DMS53 treated with DMSO at 0.1 percent for 48 hours (cell line): ENCODE measurements around the gene LRBA.

Experiments used
- DNase-seq: peaks from one replicate; lab custom pipeline; 2025; ENCODE audit not compliant: unreplicated experiment; lab: John Stamatoyannopoulos, UW

The LRBA gene

GRCh38 chr4:150591904-150592303 is 423.2 kb downstream of the LRBA start:
- DNase-seq = no peak

DNA sequence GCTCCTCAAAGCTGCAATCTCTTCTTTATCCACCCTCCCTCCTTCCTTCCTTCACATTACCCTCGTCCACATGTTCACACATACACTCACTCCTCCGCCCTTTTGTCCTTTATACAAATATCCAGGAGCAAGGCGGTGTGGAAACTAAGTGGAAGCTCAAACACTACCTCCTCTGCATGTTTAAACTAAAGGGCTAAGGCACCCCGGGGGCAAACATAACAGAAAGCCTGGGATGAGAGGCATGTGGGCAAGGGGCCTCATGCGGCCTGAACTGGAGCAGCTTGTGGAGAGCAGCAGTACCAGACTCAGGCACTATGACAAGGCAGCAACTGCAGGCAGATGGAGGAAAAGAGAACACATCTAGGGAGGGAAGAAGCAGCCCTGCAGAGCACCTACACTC is 423.7 kb downstream of the LRBA start:
- DNase-seq = no peak

DNA sequence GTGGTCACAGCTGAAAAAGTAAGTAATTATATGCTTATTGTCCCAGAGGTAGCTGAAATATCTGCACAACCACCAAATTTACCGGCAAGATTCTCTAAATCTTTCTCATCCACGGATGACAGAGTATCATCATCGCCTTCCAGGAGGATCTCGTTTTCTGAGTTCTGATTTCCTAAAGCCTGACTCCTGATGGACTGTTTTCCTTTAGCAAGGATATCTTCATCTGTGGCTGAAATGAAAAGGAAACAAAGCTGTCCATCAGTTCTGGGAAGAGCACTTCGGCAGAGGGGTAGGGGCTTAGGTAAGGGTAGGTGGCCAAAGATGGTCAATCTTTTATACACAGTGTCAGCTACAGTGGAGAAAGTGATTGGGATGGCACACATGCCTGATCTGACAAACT is 424.5 kb downstream of the LRBA start:
- DNase-seq = no peak

DNA sequence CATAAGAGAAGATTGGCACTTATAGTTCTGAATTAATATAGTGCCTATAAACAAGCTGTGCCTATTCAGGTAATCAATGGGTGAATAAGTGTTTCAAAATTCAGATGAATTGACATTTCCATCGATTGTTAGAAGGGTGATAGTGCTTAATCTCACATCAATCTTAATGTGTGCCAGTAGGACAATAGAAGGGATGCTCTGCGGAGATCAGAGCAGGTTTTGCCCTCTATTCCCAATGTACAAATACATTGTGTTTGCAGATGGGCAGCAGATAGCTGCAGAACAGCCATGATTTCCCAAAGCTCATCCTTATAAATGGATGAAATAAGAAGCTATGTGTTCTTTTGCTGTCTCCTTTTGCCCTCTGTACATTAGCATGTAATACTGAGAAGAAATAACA is 425.9 kb downstream of the LRBA start:
- no peak for DNase-seq

- DNase-seq = no peak
Measured at GRCh38 chr4:150588316-150588715, 426.8 kb downstream of the LRBA start.

DNA sequence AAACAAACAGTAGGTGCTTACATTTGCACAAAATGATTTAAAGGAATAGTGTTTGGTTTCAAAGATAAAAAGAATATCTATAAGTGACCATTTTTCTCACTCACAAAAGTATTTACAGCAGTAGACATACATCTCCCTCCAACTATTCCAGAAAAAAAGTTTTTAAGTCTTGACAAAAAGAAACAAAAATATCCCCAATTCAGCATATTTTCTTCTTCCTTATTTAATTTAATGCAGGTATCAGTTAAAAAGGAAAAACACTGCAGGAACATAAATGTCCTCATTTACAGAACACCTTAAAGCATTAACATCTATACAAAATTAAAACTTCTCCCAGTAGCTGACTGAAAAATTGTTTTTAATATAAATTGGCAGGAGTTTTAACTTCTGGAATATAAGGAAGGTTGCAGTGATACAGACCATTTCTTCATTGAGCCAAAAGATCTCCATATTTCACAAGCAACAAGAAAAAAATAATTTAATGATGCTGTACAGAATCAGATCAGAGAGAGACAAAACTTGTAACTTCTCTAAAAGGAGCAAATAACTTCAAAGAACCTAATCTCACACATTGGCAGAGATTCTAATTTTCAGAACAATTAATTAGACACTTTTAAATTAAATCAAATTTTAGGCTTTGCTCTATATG is 428.8 kb downstream of the LRBA start:
- no peak for DNase-seq

GRCh38 chr4:150585611-150586010 is 429.5 kb downstream of the LRBA start:
- no peak for DNase-seq

DNA sequence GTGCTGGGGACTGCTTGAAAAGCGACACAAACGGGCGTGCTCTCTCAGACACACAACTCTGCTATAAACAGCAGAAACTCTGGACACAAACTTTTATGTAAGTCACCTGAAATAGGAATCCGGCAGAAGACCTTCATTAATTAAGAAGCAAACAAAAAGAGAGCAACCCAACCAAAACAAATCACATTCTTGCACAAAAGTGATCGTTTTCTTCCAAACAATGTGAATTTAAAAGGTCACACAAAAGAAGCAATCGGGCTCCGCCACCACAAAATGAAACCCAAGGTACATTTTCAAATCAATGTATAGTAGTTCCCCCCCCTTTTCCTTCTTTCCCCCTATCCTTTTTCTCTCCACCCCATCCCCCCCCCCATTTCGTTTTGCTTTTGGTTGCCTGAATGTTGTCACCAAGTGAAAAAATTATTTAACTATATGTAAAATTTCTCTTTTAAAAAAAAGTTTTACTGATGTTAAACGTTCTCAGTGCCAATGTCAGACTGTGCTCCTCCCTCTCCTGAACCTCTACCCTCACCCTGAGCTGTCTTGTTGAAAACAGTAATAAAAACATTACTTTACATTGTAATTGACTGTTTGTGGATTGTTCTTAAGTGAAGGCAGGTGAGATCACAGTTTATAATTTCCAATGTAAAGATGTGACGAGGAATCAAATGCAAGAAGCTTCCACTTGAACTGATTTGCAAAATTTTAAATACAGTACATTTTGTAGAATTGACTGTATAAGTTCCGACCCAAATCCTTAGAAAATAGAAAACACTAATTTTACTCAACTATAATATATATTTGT is 430.8 kb downstream of the LRBA start:
- DNase-seq = no peak

GRCh38 chr4:150583287-150584110 is 431.6 kb downstream of the LRBA start:
- no peak for DNase-seq

GRCh38 chr4:150582873-150583286 is 432.2 kb downstream of the LRBA start:
- no peak for DNase-seq

DNA sequence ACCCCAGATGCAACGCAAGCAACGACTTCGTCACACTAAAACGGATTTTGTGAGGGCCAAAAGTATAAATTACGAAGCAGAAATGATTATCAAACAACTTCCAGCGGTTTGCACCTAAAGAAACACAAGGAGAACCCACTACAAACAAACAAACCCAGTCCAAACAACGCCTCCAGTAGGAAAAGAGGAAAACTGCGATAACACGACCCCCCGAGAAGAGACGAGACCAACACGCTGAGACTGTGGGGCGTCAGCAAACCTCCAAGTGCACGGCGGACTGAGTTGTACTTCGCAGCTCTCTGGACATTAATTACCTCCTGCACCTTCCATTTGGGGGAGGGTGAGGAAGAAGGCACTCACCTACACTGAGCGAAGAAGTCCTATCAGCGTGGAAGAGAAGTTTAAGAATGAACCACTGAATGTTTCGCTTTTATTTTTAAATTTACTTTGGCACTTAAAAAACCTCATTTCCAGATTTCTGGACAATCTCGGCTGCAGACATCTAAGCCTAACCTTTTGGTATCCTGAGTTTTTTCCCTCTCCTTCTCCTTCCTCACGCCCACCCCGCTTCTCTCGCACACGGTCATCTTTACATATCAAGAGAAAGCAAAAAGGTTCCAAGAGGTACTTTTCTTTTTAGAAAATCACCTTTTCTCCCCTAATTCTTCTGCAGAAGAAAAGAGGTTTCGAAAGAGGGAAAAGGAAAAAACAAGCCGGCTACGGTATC is 432.8 kb downstream of the LRBA start, which contains the start of gene MAB21L2:
MAB21L2 (plus strand) TSS at position 6 of the 727 bp plus-strand sequence. CDS start 879 bp downstream, outside the sequence.
- DNase-seq = no peak

- DNase-seq = no peak
Measured at GRCh38 chr4:150581641-150582051, 433.4 kb downstream of the LRBA start.

DNA sequence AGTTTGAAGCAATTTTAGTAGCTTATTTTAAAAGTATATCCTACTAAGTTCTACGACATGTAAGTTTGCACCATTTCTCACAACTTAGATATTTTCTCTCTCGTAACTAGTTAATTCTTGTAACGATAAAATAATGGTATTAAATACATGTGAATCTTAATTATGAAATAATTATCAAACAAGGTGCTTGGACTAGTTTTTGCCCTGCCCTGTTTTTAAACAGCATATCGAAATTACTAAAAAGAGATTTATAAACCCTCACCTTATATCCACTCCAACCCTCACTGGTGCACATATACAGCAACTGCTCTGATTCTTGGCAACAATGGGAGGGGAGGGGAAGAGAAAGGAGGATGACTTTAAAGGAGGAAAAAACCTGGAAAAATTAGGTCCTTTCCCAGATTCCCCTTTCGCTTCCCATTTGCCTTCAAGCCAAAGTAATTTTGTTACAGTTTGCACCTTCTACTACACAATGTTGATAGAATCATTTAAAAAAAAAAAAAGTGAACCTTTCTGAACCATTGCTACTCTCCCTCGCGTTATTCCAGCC is 434.0 kb downstream of the LRBA start:
- DNase-seq = no peak

- no peak for DNase-seq
Measured at GRCh38 chr4:150580306-150580705, 434.8 kb downstream of the LRBA start.

- no peak for DNase-seq
Measured at GRCh38 chr4:150579551-150580234, 435.4 kb downstream of the LRBA start.

- DNase-seq = no peak
Measured at GRCh38 chr4:150578745-150579501, 436.2 kb downstream of the LRBA start.

DNA sequence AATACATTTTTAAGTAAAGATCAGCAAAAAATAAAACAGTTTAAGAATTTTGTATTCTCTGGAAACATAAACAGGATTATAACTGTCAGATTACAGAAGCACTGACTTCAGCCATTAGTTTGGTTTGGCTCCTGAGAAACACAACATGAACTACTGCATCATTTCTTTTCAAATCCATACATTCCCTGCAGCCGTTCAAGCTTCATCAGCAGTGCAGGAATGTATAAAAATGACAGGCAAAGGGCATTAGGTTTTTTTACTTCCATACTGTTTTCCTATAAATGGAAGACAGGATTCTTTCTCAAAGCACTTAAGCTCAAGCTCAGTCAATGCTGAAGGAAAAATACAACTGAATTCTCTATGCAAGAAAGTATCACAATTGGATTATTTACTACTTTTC is 437.3 kb downstream of the LRBA start:
- DNase-seq = no peak

DNA sequence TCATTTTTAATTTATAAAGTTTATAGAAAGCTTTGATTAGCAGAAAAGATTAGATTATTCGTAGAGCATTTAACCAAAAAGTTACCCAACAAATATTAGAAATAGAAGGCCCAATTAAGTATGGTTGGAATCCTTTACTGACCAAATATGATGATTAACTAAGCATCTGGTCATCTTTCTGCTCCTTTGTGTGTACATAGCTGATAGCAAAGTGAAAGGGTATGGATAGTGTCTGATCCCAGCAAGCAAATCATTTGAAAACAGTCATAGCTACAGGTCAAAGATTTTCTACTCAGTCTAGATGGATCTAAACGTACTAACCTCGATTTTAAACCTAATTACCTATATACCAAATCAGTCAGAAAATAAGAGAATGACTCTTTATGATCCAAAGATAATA is 440.4 kb downstream of the LRBA start:
- no peak for DNase-seq

- DNase-seq = no peak
Measured at GRCh38 chr4:150573534-150573933, 441.6 kb downstream of the LRBA start.
